Superior temporal gyrus (tissue), 1 donor: ENCODE data around the gene CLEC4D.
"Not testable (repeated sequence)": the region's sequence is repeated elsewhere in the genome, so short reads cannot be mapped to it uniquely, and the experiment has no call there.

Experiments
- DNase-seq: peaks from one replicate; pipeline ENCODE4 v3.0.0-alpha.2; 2016; ENCODE audit errors: extremely low spot score

Gene CLEC4D

DNA sequence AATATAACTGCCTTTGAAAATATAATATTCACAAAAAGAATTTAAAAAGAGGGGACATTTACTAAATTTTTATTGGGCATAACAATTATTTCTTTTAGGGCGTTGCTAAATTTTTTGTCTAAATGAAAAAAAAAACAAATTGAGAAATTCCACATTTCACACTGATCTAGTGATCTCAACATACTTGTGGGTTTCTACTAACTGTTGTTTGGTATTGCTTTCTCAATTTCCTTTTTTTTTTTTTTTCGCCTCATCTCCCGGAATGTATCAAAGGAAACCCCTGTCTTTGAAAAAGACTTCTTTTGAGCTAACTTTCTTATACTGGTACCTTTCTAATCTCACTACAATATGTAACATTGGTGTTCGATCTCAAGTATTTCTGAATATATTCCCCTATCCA is at the start of gene CLEC4D:
CLEC4D (plus strand) TSS at position 248 of the 400 bp plus-strand sequence. CDS start 230 bp downstream, outside the sequence.
- no peak for DNase-seq

DNA sequence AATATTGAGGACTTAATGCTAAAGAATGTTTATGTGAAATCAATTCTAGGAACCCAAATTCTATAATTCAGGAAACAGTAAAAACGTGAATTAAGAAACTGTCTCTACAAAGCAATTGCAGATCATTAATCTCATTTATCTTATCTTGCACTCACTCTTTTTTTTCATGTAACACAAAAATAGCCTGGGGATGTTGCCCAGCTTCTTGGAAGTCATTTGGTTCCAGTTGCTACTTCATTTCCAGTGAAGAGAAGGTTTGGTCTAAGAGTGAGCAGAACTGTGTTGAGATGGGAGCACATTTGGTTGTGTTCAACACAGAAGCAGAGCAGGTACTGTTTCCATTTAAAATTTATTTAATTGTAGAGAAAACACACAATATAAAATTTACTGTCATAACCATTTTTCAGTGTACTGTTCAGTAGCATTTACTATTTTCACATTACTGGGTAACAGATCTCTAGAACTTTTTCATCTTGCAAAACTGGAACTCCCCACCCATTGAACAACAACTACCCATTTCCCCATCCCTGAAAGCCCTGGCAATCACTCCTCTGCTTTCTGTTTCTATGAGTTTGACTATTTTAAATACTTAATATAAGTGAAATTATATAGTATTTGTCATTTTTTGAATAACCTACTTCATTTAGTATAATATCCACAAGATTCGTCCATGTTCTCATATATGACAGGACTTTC is 47.9 kb upstream of the CLEC4D start:
- DNase-seq: no peak

DNA sequence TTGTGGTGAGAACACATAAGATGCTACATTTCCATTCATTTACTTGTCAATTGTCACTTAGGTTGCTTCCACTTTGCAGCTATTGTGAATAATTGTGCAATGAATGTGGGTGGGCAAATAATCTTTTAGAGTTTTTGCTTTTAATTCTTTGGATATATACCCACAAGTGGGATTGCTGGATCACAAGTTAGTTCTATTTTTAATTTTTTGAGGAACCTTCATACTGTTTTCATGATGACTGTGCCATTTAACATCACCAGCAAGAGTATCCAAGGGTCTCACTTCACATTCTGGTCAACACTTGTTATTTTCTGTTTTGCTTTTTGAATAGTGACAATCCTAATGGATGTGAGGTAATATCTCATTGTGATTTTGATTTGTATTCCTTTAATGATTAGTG is 47.1 kb upstream of the CLEC4D start:
- no peak for DNase-seq

DNA sequence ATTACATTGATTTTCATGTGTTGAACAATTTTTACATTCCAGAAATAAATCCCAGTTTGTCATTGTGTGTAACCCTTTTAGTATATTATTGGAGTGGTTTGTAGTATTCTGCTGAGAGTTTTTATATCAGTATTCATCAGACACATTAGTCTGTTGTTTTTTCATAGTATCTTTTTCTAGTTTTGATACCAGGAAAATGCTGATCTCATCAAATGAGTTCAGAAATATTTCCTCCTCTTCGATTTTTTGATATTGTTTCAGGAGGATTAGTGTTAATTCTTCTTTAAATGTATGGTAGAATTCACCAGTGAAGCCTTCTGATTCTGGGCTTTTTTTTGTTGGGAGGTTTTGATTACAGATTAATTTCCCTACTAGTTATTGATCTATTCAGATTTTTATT is 42.2 kb upstream of the CLEC4D start:
- no peak for DNase-seq

DNA sequence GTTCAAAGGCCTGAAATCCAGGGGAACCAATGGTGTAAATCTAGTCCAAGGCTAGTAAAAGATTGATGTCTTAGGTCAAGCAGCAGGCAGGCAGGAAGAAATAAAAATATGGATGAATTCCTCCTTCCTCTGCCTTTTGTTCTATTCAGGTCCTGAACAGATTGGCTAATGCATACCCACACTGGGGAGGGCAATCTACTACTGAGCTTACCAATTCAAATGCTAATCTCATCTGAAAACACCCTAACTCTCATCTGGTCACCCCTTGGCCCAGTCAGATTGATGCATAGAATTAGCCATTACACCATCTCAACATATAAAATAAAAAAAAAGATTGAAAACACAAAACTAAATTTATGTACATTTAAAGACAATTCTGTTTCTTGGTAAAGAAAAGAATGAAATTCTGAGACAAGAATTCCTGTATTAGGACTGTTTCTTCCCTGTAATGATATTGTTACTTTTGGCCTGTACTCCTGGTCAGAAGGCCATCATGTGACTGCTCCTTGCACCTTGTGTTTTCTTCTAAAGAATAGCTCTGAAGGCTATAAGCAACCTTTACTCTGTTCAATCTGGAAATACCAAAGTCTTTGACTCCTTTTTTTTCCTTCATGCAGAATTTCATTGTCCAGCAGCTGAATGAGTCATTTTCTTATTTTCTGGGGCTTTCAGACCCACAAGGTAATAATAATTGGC is 37.6 kb upstream of the CLEC4D start:
- DNase-seq: no peak

DNA sequence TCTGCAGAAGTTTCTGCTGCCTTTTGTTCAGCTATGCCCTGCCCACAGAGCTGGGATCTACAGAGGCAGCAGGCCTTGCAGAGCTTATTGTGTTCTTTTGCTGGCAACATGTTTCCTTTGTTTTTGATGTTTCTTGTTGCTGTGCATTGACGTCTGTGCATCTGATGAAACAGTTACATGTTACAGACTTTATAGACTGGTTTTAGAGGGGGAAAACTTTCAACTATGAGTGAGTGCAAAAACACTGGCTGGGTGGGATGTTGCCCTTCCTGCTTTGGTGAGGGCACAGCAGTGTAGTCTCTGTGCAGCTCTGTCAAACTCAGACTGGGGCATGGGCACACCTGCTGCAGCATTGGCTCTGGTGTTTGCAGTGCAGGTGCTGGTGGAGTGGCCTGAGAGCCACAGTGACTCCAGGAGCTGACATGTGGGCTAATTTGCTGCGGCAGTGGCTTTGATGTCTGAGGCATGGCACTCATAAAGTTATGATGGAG is 30.7 kb upstream of the CLEC4D start:
- DNase-seq: no peak

DNA sequence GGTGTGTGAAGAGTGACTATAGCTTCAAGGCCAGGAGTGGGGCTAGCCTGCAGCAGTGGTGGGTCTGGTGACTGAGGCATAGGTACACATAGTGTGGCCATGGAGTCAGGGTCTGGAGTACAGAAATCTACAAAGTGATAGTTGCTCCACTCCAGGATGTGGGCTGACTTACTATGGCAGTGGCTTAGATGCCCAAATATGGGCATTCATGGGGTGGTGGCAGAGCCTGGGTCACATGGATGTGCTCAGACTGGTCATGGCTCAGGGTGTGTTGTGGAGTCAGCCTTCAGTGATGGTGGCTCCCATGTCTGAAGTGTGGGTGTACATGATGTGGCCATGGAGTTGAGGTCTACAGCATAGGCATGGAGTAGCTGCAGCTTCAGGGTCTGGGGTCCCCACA is 30.2 kb upstream of the CLEC4D start:
- DNase-seq: no peak

DNA sequence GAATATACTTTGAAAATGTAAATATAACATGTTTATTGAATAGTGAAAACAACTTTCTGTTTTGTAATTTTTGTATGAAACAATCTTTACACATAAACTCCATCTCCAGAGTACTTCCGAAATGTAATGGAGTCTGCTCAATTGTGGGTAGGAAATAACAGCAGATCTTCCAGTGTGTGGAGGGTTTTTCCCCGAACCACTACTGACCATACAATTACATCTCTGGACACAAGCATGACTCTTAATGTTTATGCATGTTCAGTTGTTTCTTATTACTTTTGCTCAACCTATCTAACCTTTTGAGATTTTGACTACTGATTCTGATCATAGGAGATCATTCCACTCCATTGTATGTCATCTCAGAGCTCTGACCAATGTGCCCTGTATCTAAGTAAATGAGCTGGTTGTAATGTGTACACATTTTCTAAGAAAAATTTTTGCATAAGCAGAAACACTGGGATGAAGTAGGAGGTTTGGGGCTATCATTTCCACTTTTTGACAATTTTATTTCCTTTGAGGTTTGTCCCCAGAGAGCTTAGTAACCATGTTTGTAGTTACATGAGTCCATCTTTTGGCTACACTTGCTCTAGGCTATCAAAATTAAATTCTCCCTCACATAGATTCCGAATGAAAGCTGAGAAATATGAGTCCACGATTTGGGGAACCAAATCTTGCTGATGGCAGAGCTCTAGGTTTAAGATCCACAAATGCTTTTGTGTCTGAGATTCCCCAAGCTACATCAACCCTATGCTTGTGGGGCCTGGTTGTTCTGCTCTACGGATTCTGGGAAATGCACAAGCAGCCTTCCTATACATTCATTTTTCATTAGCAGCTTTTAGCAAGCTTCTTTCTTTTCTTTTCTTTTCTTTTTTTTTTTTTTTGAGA is 21.4 kb upstream of the CLEC4D start:
- DNase-seq: no peak

DNA sequence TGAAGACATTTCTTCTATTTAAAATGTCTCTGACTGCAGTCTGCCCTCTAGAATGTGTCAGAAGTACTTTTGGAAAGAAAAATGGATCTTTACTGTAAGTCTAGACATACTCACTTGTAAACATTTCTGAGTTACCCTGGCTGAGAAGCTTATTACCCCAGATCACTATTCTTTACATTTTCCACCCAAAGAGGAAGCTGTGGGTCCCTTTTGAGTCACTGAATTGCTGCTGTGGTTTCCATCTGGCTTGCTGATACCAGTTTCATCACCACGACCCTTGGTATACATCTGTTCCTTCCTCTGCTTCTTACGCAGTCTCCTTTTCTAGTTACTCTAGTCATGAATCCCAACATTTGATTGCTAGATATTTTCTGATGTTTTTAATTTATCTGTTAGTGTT is 20.2 kb upstream of the CLEC4D start:
- DNase-seq: peak; percentile 19

DNA sequence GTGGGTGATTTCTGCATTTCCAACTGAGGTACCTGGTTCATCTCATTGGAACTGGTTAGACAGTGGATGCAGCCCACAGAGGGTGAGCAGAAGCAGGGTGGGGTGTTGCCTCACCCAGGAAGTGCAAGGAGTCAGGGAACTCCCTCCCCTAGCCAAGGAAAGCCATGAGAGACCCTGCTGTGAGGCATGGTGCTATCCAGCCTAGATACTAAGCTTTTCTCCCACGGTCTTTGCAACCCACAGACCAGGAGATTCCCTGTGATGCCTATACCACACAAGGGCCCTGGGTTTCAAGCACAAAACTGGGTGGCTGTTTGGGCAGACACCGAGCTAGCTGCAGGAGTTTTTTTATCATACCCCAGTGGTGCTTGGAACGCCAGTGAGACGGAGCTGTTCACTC is 17.6 kb upstream of the CLEC4D start:
- not testable (repeated sequence) for DNase-seq

DNA sequence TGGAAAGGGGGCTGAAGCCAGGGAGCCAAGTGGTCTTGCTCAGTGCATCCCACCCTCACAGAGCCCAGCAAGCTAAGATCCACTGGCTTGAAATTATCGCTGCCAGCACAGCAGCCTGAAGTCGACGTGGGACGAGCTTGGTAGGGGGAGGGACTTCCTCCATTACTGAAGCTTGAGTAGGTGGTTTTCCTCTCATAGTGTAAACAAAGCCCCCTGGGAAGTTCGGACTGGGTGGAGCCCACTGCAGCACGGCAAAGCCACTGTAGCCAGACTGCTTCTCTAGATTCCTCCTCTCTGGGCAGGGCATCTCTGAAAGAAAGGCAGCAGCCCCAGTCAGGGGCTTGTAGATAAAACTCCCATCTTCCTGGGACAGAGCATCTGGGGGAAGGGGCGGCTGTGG is 17.2 kb upstream of the CLEC4D start:
- not testable (repeated sequence) for DNase-seq

DNA sequence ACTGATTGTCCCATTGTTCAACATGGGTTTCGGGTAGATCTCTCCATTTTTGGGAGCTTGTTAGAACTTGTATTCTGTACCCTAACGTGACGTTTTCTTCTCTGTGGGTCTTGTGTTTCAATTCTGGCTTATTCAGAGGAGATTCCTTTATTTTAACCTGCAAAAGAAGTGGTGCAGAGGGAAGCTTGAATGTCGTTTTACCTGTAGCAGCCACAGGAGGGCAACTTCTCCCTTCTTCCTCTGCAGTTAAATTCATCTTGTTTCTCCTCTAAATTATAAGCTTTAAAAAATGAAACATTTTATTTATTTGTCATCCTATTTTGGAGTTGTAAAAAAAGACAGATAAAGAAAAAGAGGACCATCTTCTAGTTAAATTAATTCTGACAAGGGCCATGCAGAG is 13.7 kb upstream of the CLEC4D start:
- DNase-seq: no peak

DNA sequence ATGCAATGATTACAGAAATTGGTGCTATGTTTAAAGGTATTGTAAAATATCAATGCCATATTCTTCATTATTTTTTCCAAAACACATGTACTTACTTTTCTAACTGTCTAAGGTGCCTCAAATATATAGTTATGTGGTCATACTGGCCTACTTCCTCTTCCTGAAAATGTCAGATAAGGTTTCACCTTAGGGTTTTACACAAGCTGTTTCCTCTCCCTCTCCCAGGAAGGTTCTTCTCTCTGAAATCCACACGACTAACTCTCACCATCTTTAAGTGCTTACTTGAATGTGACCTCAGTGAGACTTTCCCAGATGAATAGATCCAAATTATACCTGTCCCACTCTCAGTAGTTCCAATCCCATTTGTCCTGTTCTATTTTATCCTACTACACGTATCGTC is 11.6 kb upstream of the CLEC4D start:
- no peak for DNase-seq

DNA sequence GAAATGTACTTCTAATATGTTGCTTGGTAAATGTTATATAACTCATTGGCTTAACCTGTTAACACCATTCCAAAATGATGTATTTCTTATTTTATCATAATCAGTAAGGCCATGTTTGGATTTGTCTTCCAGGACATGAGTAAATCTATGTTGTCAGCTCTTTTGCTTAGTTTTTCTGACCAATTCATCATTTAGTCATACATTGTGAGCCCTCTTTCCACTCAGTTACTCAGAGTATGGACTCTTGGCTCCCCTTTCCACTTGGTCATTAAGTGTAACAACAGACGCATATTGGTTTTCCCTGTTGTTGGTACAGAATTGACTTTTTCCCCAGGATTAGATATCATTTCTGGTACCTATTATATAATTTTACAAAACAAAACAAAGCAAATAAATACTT is 9.0 kb upstream of the CLEC4D start:
- DNase-seq: no peak

DNA sequence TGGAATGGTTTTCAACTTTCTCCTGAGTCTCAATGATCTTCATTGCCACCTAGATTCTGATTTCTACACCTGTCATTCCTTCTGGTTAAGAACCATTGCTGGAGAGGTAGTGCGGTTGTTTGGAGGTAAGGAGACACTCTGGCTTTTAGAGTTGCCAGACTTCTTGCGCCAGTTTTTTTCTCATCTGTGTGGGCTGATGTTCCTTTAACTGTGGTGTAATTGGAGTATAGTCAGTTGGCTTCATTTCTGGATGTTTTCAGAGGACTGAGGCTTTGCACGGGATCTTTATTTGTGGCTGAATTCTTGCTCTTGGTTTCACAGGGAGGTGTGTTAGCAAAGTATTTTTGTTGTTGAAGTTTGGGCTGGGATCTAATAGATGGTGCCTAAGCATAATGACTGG is 5.7 kb upstream of the CLEC4D start:
- no peak for DNase-seq

DNA sequence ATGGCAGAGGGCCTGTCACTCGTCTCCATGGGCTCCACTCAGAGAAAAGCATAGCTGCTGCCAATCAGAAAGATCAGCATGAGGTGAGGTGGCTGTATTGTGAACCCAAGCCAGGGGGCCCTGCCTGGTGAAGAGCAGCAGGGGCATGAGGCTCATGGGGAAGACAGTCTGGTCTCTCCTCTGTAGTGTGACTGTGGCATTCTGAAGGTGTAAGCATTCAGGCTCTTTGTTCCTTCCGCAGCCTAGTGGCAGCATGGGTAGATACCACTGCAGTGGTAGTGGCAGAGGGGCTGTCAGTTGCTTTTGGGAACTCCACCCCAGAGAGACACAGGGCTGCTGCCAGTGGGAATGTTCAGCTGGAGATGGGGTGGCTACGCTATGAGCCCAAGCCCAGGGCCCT is 5.1 kb upstream of the CLEC4D start:
- DNase-seq: no peak

DNA sequence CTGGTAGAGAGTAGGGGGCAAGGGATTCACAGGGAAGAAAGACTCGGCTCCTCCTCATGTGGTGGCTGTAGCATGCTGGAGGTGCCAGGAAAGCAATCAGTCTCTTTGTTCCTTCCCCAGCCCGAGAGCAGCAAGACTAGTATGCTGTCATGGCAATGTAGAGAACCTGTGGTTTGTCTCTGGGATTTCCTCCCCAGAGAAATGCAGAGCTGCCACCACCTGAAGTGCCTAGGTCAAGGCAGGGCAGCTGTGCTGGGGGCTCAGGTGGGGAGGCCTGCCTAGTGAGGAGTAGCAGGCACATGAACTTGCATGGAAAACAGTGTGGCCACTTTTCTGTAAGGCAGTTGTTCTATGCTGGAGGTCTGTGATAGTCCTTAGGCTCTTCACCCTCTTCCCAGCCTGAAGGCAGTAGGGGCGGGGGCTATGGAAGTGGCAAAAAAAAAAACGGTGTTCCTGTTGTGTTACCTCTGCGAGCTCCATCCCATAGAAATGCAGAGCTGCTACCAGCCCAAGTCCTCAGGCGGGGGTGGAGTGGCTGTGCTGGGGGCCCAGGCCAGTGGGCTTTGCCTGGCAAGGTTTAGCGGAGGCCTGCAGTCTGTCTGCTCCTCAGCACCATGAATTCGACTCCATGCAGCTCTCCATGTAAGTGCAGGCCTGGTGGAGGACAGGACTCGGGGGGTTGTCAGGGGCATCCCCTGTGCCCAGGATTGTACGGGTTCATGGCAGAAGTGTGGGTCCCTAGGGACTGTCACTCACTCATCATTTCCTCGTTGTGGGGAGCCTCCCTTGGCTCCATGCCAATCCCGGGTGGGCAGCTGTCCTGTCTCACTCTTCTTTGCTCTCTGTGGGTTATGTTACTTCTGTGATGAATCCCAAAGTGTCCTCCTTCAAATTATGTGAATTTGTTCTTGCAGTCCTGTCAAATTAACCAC is 4.1 kb upstream of the CLEC4D start:
- DNase-seq: no peak

DNA sequence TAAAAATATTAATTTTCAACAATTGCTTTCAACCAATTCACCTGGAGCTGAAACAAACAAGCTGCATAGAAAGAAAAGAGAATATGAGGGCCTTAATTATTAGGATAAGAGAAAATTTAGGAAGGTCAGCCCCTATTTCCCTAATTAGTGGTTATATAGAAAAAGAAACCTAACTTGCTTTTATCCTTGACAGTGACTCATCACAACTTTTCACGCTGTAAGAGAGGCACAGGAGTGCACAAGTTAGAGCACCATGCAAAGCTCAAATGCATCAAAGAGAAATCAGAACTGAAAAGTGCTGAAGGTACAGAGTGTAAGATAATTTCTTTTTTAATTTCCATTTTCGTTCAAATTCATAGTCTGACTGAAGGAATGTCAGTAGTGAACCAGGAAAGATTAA is 4.7 kb downstream of the CLEC4D start:
- DNase-seq: no peak

DNA sequence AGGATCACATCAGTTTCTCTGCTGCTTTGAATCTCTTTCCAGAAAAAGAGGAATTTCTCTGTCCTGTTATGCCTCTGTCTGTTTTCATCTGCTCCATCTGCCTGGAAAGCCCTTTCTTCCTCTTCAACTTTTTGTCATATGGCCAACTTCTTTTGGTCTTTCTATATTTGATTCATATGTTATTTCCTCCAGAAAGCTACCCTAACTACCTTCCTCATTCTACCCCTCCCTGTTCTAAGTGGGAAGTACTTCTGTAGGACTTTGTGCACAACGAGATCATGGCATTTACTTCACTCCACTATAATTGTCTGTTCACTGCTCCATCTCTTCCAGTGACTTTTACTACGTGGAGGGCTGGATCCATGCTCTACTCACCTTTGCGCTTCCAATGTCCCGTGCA is 5.9 kb downstream of the CLEC4D start:
- no peak for DNase-seq

DNA sequence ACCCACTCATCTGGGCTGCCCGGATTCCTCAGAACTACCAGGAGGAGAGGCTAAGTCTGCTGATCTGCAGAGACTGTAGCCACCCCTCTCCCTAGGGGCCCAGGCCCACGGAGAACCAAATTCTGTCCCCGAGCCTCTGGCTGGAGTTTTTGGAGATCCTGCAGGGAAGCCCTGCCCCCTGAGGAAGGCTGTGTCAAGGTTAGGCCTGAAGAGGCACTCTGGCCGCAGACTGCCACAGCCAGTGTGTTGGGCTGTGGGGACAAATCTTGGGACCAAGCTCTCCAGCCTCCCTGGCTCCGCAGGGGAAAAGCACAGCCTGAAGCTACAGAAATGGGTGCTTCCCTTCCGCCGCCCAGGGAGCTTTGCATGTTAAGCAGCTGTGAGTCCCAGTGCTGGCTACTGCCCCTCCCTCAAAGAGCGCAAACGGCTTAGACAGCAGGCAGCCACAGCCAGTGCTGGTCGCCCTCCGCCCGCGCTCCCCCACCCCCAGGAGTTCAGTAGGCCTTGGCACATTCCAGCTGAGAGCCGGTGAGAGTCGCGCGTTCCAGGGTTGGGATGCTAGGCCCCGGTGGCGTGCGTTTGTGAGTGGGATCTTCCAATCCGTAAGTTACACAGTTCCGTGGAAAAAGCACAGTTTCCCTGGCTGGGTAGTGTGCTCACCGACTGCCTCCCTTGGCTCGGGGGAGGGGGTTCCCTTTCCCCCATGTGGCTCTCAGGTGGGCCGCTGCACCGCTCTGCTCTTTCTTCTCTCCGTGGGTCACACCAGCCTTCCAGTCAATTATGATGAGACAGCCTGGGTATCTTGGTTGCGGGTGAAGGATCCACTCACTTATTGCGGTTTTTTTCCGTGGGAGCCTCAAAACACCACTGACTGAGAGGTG is 14.2 kb downstream of the CLEC4D start:
- no peak for DNase-seq
